Right atrium auricular region (tissue), 2 donors: ENCODE measurements around the gene SLC9A9. TPM values are rescaled to one million over a fixed set of nuclear protein-coding genes. Genes with fewer than 3 reads are reported as not detected.

Experiments used
- DNase-seq: peaks from one replicate; pipeline ENCODE4 v3.0.0-alpha.2; 2019; ENCODE audit warnings: low spot score
- H3K27ac ChIP-seq, 2 donors: fragments of 200-600 bp; sonication (generic); 1 replicate in 1 of 2; 2 replicates in 1 of 2; pipeline ENCODE4 v1.5.1; 2016 to 2019
- H3K27me3 ChIP-seq, 2 donors: fragments of 200-600 bp; sonication (generic); one replicate each; pipeline versions ENCODE4 v1.5.1 to v1.6.0; 2017 to 2019
- H3K36me3 ChIP-seq: fragments of 200-600 bp; sonication (generic); one replicate; pipeline ENCODE4 v1.5.1; 2016
- H3K4me1 ChIP-seq, 2 donors: fragments of 200-600 bp; sonication (generic); one replicate each; pipeline versions ENCODE4 v1.5.1 to v1.6.0; 2017 to 2019
- H3K4me3 ChIP-seq, 2 donors: fragments of 200-600 bp; sonication (generic); 1 replicate in 1 of 2; 2 replicates in 1 of 2; pipeline ENCODE4 v1.5.1; 2017 to 2019; ENCODE audit warnings: mild to moderate bottlenecking in 1 of 2, moderate library complexity in 1 of 2
- H3K9me3 ChIP-seq, 2 donors: fragments of 200-600 bp; sonication (generic); one replicate each; pipeline ENCODE4 v1.5.1; 2019
- total RNA-seq, 2 donors: library from RNA; depleted of rRNA; stranded (reverse); fragments of >200 nt; gene quantifications; one replicate each; pipeline ENCODE4 v1.1.0, GENCODE V29; 2016
- TF ChIP-seq, protein P1 (sequence below), 2 donors: fragments of 200-600 bp; sonication (generic); IDR thresholded peaks; one replicate each; pipeline ENCODE4 v1.5.1; 2019; ENCODE audit warnings: antibody characterized with exemption in 2 of 2

The SLC9A9 gene
- total RNA-seq, 2 donors from 2014 or later, result 3.1 to 4.2 TPM

DNA sequence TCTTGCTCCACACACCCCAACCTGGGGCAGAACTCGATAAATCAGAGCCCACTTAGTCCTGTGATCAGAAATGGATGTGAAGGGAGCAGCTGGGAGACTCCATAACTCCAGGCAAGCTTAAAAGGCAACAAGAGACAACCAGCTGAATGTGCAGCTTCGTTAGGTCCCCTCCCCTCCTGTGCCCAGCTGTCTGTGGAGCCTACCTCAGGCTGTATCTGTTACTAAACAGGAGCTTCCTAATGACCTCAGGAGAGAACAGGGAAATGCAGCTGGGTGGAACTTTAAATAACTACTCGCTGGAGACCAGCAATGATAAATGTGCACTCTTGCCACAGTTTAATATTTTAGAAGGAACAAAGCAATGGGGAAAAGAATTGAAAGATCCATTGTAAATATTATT is 25.9 kb downstream of the SLC9A9 start:
- Histone ChIP-seq H3K27me3 (no peaks in the 10 kb centered on the region), H3K4me1 (peaks cover 0 to 5% of the 10 kb centered on the region in 2 donors), H3K36me3 (no peaks in the 10 kb centered on the region), H3K4me3 (no peak overlapping the region), H3K27ac (no peak overlapping the region), H3K9me3 (no peaks in the 10 kb centered on the region)
- TF ChIP-seq, protein P1, sequence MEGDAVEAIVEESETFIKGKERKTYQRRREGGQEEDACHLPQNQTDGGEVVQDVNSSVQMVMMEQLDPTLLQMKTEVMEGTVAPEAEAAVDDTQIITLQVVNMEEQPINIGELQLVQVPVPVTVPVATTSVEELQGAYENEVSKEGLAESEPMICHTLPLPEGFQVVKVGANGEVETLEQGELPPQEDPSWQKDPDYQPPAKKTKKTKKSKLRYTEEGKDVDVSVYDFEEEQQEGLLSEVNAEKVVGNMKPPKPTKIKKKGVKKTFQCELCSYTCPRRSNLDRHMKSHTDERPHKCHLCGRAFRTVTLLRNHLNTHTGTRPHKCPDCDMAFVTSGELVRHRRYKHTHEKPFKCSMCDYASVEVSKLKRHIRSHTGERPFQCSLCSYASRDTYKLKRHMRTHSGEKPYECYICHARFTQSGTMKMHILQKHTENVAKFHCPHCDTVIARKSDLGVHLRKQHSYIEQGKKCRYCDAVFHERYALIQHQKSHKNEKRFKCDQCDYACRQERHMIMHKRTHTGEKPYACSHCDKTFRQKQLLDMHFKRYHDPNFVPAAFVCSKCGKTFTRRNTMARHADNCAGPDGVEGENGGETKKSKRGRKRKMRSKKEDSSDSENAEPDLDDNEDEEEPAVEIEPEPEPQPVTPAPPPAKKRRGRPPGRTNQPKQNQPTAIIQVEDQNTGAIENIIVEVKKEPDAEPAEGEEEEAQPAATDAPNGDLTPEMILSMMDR (IDR thresholded peaks at IDR 0.05), result no peak
- DNase-seq, result no peak

DNA sequence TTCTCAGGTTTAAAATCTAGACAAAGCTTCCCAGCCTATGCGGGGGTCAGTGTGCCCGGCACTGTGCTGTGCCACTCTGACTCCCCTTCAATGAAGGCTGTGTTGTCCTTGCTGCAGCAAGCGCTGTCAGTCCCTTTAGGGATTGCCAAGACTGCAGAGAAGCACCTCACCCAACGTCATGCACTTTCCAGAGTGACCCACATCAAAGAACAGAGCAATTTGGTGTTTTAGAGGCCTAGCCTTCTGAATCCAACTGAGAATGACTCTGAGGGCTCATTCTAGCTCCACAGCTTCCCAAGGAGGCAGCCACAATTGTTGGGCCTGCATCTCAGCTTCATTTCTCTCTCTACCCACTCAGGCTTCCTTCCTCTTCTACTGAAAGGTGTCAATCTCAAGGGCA is 26.4 kb downstream of the SLC9A9 start:
- TF ChIP-seq, protein P1 (IDR thresholded peaks at IDR 0.05), result no peak
- no peaks in the 10 kb centered on the region for H3K27me3 ChIP-seq
- no peaks in the 10 kb centered on the region for H3K36me3 ChIP-seq
- DNase-seq, result no peak
- H3K27ac ChIP-seq, result no peak overlapping the region
- H3K4me1 ChIP-seq, result peaks cover 0 to 5% of the 10 kb centered on the region in 2 donors
- no peak overlapping the region for H3K4me3 ChIP-seq
- H3K9me3 ChIP-seq, result no peaks in the 10 kb centered on the region

DNA sequence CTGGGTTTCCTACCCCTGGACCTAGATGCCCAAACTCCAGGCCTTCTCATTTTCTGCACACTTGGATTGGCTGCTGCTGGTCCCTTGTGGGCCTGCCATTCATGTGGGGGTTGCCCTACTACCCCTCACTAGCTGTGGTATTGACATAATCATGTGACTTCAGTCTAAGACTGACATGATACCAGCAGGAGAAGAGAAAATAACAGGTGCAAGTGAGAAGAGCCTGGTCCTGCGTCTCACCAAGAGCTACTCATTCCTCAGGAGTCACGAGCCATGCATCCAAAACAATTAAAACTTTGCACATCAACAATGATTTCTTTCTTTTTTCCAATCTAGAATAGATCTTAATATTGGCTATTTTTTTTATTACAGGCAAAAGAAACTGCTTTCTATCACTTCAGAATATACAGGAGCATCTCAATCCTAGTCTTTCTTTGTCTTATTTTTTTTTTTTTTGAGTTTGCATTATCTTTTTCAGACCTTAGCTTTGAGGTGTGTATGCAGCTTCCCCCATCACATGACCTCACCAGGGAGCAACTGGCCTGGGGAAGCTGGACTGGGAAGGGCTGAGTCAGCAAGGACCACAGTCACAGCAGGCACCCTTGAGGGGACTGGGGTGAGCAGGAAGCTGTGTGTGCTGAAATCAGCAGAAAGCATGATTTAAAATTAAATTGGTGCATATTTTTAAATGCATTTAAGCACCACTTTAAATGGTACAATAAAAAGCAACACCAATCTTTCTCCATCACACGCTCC is 27.6 kb downstream of the SLC9A9 start:
- no peaks in the 10 kb centered on the region for H3K27me3 ChIP-seq
- H3K27ac ChIP-seq, result no peak overlapping the region
- no peaks in the 10 kb centered on the region for H3K9me3 ChIP-seq
- no peak overlapping the region for H3K4me3 ChIP-seq
- TF ChIP-seq, protein P1 (IDR thresholded peaks at IDR 0.05), result no peak
- DNase-seq, result no peak
- peaks cover 0 to 5% of the 10 kb centered on the region in 2 donors for H3K4me1 ChIP-seq
- H3K36me3 ChIP-seq, result no peaks in the 10 kb centered on the region

DNA sequence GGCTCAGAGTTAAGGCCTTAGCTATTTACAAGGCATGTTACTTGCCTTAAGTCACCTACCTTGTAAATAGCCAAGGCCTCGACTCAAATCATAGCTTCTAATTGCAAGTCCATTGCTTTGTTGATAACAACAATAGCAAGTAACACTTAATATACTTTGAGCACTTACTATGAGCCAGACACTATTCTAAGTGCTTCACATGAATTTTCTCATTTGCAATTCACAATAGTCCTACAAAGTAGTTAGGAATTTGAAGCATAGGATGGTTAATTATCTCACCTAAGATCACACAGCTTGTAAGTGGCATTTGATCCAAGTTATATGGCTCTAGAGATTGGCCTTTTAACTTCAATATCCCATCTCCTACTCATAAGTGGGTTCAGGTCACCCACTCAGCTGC is 28.4 kb downstream of the SLC9A9 start:
- Histone ChIP-seq H3K4me1 (peaks cover 0 to 2% of the 10 kb centered on the region in 2 donors), H3K36me3 (no peaks in the 10 kb centered on the region), H3K4me3 (no peak overlapping the region), H3K27me3 (no peaks in the 10 kb centered on the region), H3K9me3 (no peaks in the 10 kb centered on the region), H3K27ac (no peak overlapping the region)
- DNase-seq, result no peak
- TF ChIP-seq, protein P1 (IDR thresholded peaks at IDR 0.05), result no peak

DNA sequence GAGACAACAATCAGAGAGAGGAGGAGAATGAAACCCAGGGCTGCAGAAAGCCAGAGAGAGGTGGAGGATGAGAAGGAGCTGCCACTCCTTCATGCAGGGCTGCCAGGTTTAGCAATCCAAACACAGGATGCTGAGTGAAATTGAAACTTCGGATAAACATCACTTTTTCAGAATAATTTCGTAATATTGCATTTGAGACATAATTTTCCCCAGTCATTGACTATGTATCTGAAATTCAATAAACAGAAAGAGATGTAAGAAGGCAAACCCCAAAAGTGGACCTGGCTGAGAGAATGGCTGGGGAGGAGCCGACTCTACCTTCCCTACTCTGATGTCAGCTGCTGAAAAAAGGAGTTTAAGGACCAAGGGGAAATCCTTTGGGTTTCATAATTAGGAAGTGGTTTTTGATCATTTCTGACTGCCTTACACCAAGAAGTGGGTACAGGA is 33.8 kb downstream of the SLC9A9 start:
- no peaks in the 10 kb centered on the region for H3K27me3 ChIP-seq
- no peak overlapping the region for H3K4me3 ChIP-seq
- DNase-seq, result no peak
- H3K36me3 ChIP-seq, result no peaks in the 10 kb centered on the region
- TF ChIP-seq, protein P1 (IDR thresholded peaks at IDR 0.05), result no peak
- no peaks in the 10 kb centered on the region for H3K9me3 ChIP-seq
- H3K4me1 ChIP-seq, result peaks cover 0 to 22% of the 10 kb centered on the region in 2 donors
- H3K27ac ChIP-seq, result peak overlapping the region in 1 of 2 donors; percentile 48

DNA sequence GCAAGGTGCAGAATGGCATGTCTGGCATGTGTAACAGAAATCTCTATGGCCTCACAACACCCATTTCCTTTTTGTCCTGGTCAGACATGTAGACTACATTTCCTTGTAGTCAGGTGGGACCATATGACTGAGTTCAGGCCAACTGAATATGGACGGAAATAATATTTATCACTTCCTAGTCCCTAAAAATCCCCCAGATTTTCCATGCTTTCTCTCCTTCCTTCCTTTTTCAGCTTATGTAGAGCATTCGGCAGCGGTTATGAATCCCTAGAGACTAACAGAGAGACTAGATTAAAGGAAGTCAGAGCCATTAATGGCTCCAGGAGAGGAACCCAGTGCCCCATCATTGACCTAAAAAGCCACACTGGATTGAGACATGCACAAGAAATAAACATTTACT is 35.8 kb downstream of the SLC9A9 start:
- no peak for DNase-seq
- Histone ChIP-seq H3K27ac (no peak overlapping the region), H3K27me3 (no peaks in the 10 kb centered on the region), H3K4me1 (peaks cover 0 to 30% of the 10 kb centered on the region in 2 donors), H3K36me3 (no peaks in the 10 kb centered on the region), H3K9me3 (no peaks in the 10 kb centered on the region), H3K4me3 (no peak overlapping the region)
- TF ChIP-seq, protein P1 (IDR thresholded peaks at IDR 0.05), result no peak
